ENCODE data around the gene CDH5.
"Not testable (repeated sequence)": the region's sequence is repeated elsewhere in the genome, so short reads cannot be mapped to it uniquely, and the experiment has no call there.

Gene CDH5

DNA sequence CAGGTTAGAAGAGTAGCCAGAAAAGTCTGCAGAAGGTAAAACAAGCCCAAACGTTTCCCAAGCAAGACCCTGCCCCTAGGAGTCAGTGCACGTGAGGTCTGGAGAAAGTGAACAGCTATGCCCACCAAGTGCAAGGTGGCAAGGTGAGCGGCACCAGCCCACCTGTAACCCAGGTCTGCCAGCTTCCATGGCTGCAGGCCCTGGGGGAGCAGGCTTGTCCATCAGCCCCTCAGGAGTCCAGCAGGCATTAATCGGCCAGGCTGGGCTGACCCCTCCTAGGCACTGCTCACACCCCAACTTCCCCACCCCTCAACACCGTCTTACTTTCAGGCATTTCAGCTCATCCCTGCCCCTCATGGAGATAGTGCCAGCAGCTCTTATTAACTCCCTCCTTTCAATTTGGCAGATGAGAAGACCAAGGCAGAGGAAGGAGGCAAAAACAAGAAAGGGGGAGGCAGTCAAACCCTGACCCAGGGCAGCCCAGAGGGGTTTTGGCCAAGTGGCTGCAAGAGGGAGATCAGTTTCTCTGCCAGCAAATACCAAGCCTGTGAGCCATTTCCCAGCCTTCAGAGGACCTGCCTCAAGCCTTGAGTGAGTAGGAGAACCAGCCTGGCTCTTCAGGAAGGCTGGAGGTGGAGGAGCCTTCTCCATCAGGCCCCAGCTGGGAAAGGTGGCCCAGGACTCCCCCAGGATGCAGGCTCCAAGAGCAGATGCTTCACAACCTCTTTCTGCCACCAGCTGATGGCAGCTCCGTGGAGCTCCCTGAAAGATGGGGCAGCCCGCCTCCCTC is 75.3 kb downstream of the CDH5 start:
- DNase-seq = no peak

DNA sequence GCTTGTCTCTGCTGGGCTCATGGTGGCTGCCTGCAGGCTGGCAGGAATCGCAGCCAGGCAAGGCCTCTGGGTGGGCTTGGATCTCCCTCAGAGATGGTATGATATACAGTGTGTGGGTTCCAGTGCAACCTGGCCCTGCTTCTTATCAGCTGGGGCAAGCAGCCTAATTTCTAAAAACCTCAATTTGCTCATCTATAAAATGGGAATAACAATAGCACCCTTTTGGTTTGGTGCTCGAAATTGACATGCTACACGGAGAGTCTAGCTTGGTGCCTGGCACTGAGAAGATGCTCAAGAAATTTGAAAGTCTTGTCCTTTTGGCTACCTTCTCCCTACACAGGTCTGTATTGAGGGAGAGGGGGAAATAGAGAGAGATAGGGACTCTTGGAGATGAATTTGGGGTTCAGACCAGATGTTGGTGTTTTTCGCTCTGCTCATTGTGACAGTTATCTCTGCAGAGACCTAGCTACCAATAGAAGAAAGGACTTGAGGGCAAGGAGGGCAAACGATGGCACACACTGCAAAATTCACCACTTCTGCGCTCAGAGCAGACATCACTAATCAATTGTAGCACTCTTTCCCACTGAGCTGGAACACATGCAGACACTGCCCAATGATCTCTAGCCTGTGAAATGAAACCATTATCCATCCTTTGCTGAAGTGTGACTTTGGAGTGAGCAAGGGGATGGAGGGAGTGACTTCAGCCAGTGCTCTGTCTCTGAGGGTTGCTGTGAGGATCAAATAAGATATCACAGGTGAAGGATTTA is 76.2 kb downstream of the CDH5 start:
- DNase-seq = no peak

DNA sequence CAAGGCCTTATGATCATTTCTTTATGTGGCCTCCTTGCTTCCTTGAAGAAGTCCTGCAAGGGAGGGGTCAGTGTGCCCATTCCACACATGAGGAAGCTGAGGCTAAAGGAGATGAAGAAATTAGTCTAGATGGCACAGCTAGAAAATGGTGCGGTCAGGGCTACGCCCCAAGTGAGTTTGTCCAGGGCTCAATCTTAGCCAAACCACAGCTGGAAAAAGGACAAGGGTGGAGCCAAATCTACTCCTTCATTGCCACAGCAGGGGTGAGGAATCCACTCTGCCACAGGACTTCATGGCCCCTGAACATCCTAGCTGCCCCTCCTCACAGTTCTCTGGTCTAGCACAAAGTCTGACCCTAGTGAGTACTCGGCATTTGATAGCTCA is 76.8 kb downstream of the CDH5 start:
- no peak for DNase-seq

DNA sequence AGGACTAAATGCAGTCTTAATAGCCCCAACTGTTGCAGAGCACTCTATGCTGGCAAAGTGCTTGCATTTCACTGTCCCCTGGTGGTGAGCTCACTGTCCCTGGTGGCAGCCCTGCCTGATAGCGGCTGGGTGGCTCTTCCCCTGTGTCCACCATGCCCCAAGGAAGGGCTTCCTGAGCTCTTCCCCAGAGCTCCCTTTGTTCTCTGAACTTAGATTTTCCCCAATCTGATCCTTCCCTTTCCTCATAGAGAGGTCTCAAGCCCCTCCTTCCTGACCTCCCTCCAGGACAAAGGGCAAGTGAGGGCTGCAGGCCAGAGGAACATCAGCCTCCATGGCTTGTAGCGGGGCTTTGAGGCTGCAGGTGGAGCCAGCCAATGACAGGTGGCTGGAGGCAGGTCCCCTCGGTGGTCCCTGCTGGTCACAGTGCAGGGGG is 77.6 kb downstream of the CDH5 start:
- no peak for DNase-seq

DNA sequence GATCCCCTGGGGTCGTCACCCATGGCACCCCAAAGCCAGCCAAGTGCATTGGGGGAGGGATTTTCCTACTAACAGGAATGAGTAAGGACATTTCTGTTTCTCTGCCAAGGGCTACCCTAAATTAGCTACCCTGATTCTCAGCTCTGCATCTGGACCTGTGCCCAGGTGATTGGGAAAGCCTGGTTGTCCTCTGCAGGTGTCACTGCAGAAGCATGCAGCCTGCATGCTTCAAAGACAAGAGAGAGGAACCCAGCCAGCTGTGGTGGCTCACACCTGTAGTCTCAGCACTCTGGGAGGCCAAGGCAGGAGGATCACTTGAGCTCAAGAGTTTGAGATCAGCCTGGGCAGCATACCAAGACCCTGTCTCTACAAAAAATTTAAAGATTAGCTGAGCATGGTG is 80.2 kb downstream of the CDH5 start:
- DNase-seq = no peak

DNA sequence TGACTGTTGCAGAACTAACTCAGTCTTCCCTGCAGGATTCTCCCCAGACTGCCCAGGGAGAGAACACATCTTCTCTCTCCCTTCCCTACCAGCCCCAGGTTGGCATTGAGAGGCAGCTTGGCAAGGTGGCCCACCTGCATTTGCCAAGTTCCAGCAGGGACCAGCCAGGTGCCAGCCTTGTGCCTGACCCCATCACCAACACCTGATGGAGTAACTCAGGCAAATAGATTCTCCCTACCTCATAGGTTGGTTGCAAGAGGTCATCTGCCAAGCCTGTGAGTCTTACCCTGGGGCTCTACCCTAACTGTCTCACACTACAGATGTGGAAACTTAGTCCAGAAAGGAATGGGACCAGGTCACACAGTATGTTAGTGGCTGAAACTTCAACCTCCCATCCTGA is 81.0 kb downstream of the CDH5 start:
- DNase-seq = no peak

DNA sequence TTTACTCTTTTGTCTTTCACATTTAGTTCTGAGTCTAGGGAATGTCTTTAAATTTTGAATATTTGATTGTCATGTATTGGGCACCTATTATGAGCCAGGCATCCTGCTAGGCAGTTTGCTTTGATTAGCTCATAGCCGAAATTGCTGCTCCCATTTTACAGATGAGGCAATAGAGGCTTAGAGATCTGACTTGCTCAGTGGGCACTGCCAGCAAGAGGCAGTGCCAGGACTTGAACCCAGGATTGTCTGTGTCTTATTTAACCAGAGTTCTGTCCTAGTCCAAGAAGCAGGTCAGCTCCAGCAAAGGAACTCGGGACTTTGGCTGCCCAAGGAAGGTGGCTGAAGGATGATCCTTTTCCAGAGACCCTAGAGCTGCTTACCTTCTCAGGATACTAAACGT is 85.1 kb downstream of the CDH5 start:
- DNase-seq = no peak

DNA sequence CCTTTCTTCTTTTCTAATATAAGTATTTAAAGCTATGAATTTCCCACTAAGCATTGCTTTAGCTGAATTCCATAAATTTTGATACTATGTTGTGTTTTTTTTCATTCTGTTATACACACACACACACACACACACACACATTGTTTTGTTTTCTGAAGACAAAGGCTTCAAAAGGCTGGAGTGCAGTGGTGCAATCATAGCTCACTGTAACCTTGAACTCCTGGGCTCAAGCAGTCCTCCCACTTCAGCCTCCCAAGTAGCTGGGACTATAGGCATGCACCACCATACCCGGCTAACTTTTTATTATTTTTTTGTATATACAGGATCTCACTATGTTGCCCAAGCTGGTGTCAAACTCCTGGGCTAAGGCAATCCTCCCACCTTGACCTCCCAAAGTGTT is 86.7 kb downstream of the CDH5 start:
- DNase-seq = not testable (repeated sequence)

All from CD4-positive, alpha-beta T cell treated with Interferon gamma for 1 hour (primary cell).